Spleen (tissue), 7 donors: ENCODE data around the gene PCNX3.

Experiments
- POLR2A ChIP-seq, 3 donors: fragments of 450-650 bp; IDR thresholded peaks; one replicate each; pipeline ENCODE4 v1.5.1; 2017; ENCODE audit warnings: antibody characterized with exemption in 3 of 3, mild to moderate bottlenecking in 1 of 3
- POLR2AphosphoS5 ChIP-seq, 3 donors: sonication (generic); formaldehyde crosslinking; IDR thresholded peaks; one replicate each; pipeline ENCODE4 v1.5.1; 2017; ENCODE audit warnings: antibody characterized with exemption in 3 of 3
- TF ChIP-seq, protein P1 (sequence below), 11 experiments: fragments of 200-600 bp in 7 of 11; fragments of 450-650 bp in 4 of 11; sonication (generic) in 4 of 11; IDR thresholded peaks in 8 of 11; conservative IDR thresholded peaks in 3 of 11; 1 replicate in 7 of 11; 2 replicates in 4 of 11; pipeline versions ENCODE4 v1.4.0 to v1.8.0; 2016 to 2021; ENCODE audit warnings: antibody characterized with exemption in 11 of 11, inconsistent platforms in 4 of 11, mild to moderate bottlenecking in 1 of 11
- donor health status: DM: no; HTN: no; CAD: no; lungs with moderate emphysema.
- donor health status: DM: no; HTN: no; CAD: no.
- donor health status: DM: no; HTN: no; CAD: no.

DNA sequence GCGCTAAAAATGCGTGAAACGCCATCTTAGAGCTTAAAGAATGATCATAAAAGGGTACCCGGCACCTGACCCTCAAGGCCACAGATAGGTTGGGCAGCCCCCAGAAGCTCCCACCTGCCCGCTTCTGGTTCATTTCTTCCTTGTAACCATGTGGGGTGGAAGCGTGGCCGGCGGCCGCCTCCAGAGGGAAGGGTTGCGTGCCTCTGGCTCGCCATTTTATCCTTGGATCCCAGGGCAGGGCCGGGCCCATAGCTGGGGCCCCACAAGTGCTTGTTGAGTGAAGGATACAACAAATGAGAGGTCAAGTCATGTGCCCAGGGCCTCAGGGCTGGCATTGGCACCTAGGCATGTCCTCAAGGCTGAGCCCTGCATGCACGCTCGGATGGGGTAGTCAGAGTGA lies 5.9 kb downstream of the PCNX3 start:
- TF ChIP-seq, protein P1, sequence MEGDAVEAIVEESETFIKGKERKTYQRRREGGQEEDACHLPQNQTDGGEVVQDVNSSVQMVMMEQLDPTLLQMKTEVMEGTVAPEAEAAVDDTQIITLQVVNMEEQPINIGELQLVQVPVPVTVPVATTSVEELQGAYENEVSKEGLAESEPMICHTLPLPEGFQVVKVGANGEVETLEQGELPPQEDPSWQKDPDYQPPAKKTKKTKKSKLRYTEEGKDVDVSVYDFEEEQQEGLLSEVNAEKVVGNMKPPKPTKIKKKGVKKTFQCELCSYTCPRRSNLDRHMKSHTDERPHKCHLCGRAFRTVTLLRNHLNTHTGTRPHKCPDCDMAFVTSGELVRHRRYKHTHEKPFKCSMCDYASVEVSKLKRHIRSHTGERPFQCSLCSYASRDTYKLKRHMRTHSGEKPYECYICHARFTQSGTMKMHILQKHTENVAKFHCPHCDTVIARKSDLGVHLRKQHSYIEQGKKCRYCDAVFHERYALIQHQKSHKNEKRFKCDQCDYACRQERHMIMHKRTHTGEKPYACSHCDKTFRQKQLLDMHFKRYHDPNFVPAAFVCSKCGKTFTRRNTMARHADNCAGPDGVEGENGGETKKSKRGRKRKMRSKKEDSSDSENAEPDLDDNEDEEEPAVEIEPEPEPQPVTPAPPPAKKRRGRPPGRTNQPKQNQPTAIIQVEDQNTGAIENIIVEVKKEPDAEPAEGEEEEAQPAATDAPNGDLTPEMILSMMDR (IDR thresholded peaks at IDR 0.05 in 8 of 11, conservative IDR thresholded peaks at IDR 0.05 in 3 of 11), result no peak
- TF ChIP-seq POLR2A (IDR thresholded peaks at IDR 0.05) (no peak), POLR2AphosphoS5 (IDR thresholded peaks at IDR 0.05) (peak in 1 of 3 donors; percentile 18)
